GM18499 (cell line): Measurements from ENCODE around the gene ACTC1.

Source experiments
- ATAC-seq: cut with Tn5 transposase; IDR thresholded peaks from one replicate; pipeline ENCODE4 v1.9.1; 2021; ENCODE audit warnings: moderate number of reproducible peaks; ENCODE audit not compliant: insufficient read depth, unreplicated experiment

Gene ACTC1

GRCh38 chr15:34802803-34803750 lies 7.7 kb upstream of the ACTC1 start:
- no peak for ATAC-seq

- ATAC-seq = no peak
Observed at GRCh38 chr15:34802371-34802770, 7.0 kb upstream of the ACTC1 start.

- no peak for ATAC-seq
Observed at GRCh38 chr15:34799149-34800101, 4.1 kb upstream of the ACTC1 start.

DNA sequence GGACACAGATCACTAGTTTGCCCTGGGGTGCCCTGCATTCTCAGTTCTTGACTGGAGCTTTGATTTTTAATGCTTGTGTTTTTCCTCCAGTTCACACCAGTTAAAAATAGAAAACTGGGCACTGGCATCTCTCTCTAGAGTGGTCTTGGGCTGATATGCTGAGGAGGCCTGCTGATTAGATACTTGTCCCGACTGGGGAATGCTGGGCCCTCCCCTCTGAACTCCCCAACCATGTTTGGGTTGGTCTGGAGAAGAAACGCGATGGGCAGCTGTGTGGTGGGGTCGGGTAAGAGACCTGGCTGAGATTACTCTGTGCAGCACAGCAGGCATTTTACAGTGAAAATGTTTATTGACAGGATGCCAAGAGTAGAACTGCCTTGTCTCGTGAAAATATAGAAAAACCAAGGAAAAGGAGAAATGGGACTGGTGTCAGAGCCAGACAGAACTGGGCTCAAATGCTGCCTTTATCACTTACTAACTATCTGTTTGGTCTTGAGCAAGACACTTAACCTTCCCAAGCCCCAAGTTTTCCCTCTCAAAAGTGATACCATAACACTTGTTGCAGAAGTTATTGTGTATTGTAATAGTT lies 1.6 kb upstream of the ACTC1 start:
- ATAC-seq = no peak

GRCh38 chr15:34794590-34795206 lies 651 bp downstream of the ACTC1 start:
- no peak for ATAC-seq

GRCh38 chr15:34793901-34794300 lies 1.4 kb downstream of the ACTC1 start:
- ATAC-seq = no peak

- ATAC-seq = no peak
Observed at GRCh38 chr15:34793071-34793470, 2.3 kb downstream of the ACTC1 start.

- ATAC-seq = no peak
Observed at GRCh38 chr15:34791701-34792100, 3.6 kb downstream of the ACTC1 start.

GRCh38 chr15:34790121-34790520 lies 5.2 kb downstream of the ACTC1 start:
- ATAC-seq = no peak

DNA sequence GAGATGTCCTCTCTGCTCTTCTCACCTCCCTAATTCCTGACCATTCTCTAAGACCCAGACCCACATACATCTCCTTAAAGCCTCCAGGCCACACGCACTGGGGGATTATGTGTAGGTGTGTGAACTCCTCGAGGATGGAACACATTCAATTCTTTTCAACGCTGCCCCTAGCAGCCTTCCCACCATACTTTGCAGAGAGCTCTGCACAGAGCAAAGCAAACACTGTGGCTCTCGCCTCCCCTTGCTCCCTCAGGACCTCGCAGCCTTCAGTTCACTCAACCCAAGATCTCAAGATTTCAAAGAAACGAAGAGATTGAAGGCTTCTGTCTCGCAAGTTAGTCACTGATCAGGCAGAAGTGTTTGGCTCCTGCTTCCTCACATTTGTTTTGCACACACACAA lies 6.0 kb downstream of the ACTC1 start:
- no peak for ATAC-seq

GRCh38 chr15:34786206-34786605 lies 9.1 kb downstream of the ACTC1 start:
- no peak for ATAC-seq

DNA sequence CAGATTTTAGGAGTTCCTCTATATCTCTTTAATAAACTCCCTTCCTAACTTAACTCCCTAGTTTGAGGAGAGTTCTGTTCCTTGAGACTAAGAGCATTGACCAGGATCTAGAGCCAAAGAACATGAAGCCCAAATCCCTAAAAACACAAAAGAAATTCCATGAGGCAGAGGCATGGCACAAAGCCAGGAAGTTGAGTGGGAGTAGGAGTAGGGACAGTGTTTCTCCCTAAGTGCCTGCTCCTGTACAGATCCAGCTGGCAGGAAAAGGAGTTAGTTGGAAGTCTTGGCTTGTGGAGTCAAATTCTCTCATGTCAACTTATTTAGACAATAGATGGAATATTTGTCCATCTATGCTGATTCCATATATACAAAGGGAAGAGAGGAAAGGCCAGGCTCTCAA lies 11.4 kb downstream of the ACTC1 start:
- no peak for ATAC-seq

DNA sequence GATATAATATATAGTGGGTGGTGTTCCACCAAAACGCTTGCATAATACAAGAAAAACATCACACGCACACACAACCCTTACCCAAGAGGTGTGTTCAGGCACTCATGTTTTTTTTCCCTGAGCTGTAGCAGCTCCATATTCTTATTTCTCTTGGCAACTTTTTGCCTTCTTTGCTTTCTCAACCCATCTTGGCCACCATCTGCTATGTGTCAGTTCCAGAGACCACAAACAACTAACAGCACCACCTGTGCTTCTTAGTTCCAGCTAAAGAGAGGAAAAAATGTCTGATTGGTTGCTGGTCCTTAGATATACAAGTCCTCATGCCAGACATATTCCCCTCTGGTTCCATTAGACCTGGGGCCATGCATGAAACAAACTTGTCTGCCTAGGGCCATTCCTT lies 11.9 kb downstream of the ACTC1 start:
- ATAC-seq = no peak

DNA sequence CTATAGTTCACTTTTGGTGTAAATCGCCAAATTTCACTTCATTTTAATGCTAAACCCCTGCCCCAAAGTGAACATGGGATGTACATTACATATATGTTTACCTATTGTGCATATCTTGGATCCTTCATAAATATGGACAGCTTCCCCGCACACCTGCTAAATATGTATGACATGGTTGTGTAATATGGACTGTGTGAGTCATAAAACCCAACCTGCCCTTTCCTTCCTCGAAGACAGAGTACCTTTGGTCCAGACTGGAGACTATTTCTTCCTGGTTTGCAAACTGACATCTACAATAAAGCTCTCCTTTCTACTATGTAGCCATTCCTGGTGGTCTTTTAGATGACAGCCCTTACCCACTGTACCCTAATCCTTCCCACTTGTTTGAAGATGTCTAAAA lies 12.4 kb downstream of the ACTC1 start:
- ATAC-seq = no peak

DNA sequence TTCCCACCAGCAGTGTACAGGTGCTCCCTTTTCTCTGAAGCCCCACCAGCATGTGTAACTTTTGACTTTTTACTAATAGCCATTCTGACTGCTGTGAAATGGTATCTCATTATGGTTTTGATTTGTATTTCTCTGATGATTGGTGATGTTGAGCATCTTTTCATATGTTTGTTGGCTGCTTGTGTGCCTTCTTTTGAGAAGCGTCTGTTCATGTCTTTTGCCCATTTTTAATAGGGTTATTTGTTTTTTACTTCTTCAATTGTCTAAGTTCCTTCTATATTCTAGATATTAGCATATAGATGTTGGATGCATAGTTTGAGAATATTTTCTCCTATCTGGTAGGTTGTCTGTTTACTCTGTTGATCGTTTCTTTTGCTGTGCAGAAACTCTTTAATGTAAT lies 14.6 kb downstream of the ACTC1 start:
- ATAC-seq = no peak

DNA sequence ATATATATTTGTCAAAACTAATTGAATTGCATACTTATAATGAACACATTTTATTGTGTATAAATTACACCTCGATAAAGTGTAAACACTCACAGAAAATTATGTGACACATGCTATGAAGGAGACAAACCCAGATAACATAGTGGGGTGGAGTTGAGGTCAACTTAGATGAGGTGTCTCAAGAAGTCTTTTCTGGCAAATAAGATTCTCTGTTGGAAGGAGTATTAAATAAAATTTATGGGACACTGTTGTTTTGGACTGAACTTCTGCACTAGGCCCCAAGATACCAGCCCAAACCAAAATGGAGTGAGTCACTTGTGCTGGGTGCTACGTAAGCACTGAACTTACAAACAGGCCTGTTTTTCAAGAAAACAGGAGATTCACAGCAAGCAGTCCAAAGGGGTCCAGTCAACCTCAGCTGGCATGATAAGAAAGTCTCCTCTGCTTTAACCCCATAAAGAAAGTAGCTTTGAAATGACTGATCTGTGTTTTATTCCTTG lies 18.7 kb downstream of the ACTC1 start:
- ATAC-seq = no peak

DNA sequence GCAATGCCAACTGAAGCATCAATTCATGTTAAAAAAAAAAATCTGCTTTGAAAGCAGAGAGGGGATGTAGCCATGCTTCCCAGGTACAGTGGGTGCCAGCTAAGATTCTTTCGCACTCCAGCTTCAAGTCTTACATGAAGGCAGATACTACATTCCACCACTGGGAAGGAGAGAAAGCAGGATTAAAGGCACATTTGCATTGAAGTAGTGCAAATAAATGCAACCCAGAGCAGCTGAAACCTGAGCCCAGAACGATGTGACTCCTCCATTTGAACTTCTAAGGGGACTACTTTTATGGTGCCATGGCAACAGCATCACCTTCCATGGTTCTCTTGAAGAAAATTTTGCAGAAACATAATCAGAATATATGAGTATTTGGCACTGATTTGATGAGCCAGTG lies 21.4 kb downstream of the ACTC1 start:
- ATAC-seq = no peak

DNA sequence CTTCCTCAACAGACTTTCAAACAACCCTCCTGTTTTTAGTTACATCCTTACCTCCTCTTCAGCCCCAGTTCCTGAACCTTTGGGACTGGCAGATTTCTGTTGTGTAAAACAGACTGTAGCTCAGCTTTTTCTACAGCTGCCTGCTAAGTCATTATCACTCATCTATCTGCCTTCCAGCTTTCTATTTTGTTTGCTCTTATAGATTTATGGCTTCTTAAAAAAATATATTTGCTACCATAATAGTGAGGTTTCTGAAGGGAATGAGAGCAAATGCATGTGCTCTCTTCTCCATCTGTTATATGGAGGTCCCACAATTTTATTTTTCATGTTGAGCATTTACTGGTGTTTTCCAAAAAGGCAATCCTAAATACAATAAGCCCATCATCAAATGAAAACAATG lies 22.3 kb downstream of the ACTC1 start:
- ATAC-seq = no peak

GRCh38 chr15:34772312-34772711 lies 23.0 kb downstream of the ACTC1 start:
- no peak for ATAC-seq

DNA sequence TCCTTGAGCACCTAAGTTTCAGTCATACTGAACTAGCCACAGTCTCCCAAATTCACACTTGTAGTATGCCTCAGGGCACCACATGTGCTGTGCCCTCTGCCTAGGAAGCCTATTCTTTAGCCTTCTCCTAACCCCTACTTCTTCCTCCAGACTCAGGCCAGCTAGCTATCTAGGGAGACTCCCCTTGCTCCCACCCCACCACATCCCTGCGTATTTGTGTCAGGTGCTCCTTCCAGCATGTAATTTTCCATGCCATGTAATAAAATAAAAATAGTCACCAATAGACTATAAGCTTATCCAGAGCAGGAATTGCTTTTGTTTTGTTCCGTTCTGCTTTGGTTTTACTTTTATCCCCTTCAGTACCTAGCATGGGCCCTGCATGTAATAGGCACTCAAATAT lies 25.6 kb downstream of the ACTC1 start:
- ATAC-seq = no peak
